ENCODE measurements around the gene PPP1CA. TPM values are rescaled to one million over a fixed set of nuclear protein-coding genes. Genes with fewer than 3 reads are reported as not detected.

PPP1CA gene
- polyA plus RNA-seq, 1 donor: 123 TPM

GRCh38 chr11:67370351-67371076 lies 31.1 kb downstream of the PPP1CA start:
- no peak for DNase-seq (ENCODE audit: low read depth)

GRCh38 chr11:67369801-67370284 lies 31.8 kb downstream of the PPP1CA start:
- DNase-seq (ENCODE audit: low read depth): no peak

GRCh38 chr11:67369275-67369674 lies 32.4 kb downstream of the PPP1CA start:
- DNase-seq (ENCODE audit: low read depth): no peak

- DNase-seq (ENCODE audit: low read depth): no peak
Observed at GRCh38 chr11:67368621-67369020, 33.0 kb downstream of the PPP1CA start.

GRCh38 chr11:67367761-67368227 lies 33.9 kb downstream of the PPP1CA start:
- no peak for DNase-seq (ENCODE audit: low read depth)

GRCh38 chr11:67366961-67367760 lies 34.5 kb downstream of the PPP1CA start:
- DNase-seq (ENCODE audit: low read depth): no peak

GRCh38 chr11:67366546-67366945 lies 35.1 kb downstream of the PPP1CA start:
- DNase-seq (ENCODE audit: low read depth): no peak

GRCh38 chr11:67365736-67366444 lies 35.8 kb downstream of the PPP1CA start:
- no peak for DNase-seq (ENCODE audit: low read depth)

- DNase-seq (ENCODE audit: low read depth): no peak
Observed at GRCh38 chr11:67364783-67365722, 36.6 kb downstream of the PPP1CA start.

GRCh38 chr11:67364169-67364568 lies 37.5 kb downstream of the PPP1CA start:
- DNase-seq (ENCODE audit: low read depth): no peak

- DNase-seq (ENCODE audit: low read depth): no peak
Observed at GRCh38 chr11:67357831-67358670, 43.6 kb downstream of the PPP1CA start.

GRCh38 chr11:67356864-67357561 lies 44.6 kb downstream of the PPP1CA start:
- no peak for DNase-seq (ENCODE audit: low read depth)

GRCh38 chr11:67356387-67356863 lies 45.2 kb downstream of the PPP1CA start:
- DNase-seq (ENCODE audit: low read depth): no peak

GRCh38 chr11:67355794-67356386 lies 45.8 kb downstream of the PPP1CA start:
- DNase-seq (ENCODE audit: low read depth): no peak

GRCh38 chr11:67355023-67355793 lies 46.5 kb downstream of the PPP1CA start:
- no peak for DNase-seq (ENCODE audit: low read depth)

GRCh38 chr11:67354075-67355022 lies 47.3 kb downstream of the PPP1CA start:
- no peak for DNase-seq (ENCODE audit: low read depth)

All from forelimb muscle (tissue), 1 donor.